Measurements from ENCODE around the gene BBS4.

GRCh38 chr15:72706266-72706665, 20.3 kb downstream of the BBS4 start:
- TF ChIP-seq CTCF (IDR thresholded peaks at IDR 0.05; ENCODE audit: low read depth, low read length) (no peak), EZH2phosphoT487 (IDR thresholded peaks at IDR 0.05; ENCODE audit: low read depth) (no peak)

All from OCI-LY3 (cell line).